GM19395 (cell line): ENCODE results near the gene CEP170.
"Not testable (repeated sequence)": the region's sequence is repeated elsewhere in the genome, so short reads cannot be mapped to it uniquely, and the experiment has no call there.

Source experiments
- ATAC-seq: cut with Tn5 transposase; IDR thresholded peaks from one replicate; pipeline ENCODE4 v1.9.1; 2021; ENCODE audit warnings: mild to moderate bottlenecking, moderate library complexity; ENCODE audit not compliant: unreplicated experiment

Gene CEP170

GRCh38 chr1:243183661-243184060 is 71.4 kb downstream of the CEP170 start:
- not testable (repeated sequence) for ATAC-seq

GRCh38 chr1:243183176-243183575 is 71.9 kb downstream of the CEP170 start:
- ATAC-seq = not testable (repeated sequence)

GRCh38 chr1:243179720-243180119 is 75.4 kb downstream of the CEP170 start:
- no peak for ATAC-seq

GRCh38 chr1:243177792-243178191 is 77.3 kb downstream of the CEP170 start:
- ATAC-seq = not testable (repeated sequence)

GRCh38 chr1:243173758-243174369 is 81.2 kb downstream of the CEP170 start:
- ATAC-seq = not testable (repeated sequence)

GRCh38 chr1:243164911-243165310 is 90.2 kb downstream of the CEP170 start:
- not testable (repeated sequence) for ATAC-seq

- ATAC-seq = not testable (repeated sequence)
Observed at GRCh38 chr1:243150906-243151305, 104.2 kb downstream of the CEP170 start.

- not testable (repeated sequence) for ATAC-seq
Observed at GRCh38 chr1:243149120-243149519, 106.0 kb downstream of the CEP170 start.

- ATAC-seq = not testable (repeated sequence)
Observed at GRCh38 chr1:243147351-243147750, 107.7 kb downstream of the CEP170 start.

- not testable (repeated sequence) for ATAC-seq
Observed at GRCh38 chr1:243140498-243140897, 114.6 kb downstream of the CEP170 start.

GRCh38 chr1:243122876-243123409 is 132.1 kb downstream of the CEP170 start:
- ATAC-seq = not testable (repeated sequence)

GRCh38 chr1:243121939-243122338 is 133.1 kb downstream of the CEP170 start:
- ATAC-seq = not testable (repeated sequence)

- not testable (repeated sequence) for ATAC-seq
Observed at GRCh38 chr1:243118601-243119322, 136.3 kb downstream of the CEP170 start.

- not testable (repeated sequence) for ATAC-seq
Observed at GRCh38 chr1:243116187-243116586, 138.9 kb downstream of the CEP170 start.

- not testable (repeated sequence) for ATAC-seq
Observed at GRCh38 chr1:243114769-243115168, 140.3 kb downstream of the CEP170 start.

GRCh38 chr1:243114059-243114713 is 140.9 kb downstream of the CEP170 start:
- ATAC-seq = peak; percentile 92

GRCh38 chr1:243107171-243107570 is 147.9 kb downstream of the CEP170 start:
- not testable (repeated sequence) for ATAC-seq

- ATAC-seq = not testable (repeated sequence)
Observed at GRCh38 chr1:243105652-243106332, 149.3 kb downstream of the CEP170 start.

GRCh38 chr1:243105104-243105503 is 150.0 kb downstream of the CEP170 start:
- ATAC-seq = not testable (repeated sequence)

GRCh38 chr1:243104452-243104851 is 150.6 kb downstream of the CEP170 start:
- ATAC-seq = not testable (repeated sequence)

- not testable (repeated sequence) for ATAC-seq
Observed at GRCh38 chr1:243101551-243102050, 153.5 kb downstream of the CEP170 start.
